MM.1S (cell line): ENCODE measurements around the gene PDE4B.

Experiments
- DNase-seq: peaks from one replicate; pipeline ENCODE4 v3.0.0-alpha.2; 2015
- H2AFZ ChIP-seq: fragments of 300-600 bp; sonication (generic); 2 replicates; pipeline ENCODE4 v1.6.0; 2016; ENCODE audit warnings: antibody characterized with exemption, low read length
- H3F3A ChIP-seq: fragments of 300-600 bp; sonication (generic); 2 replicates; pipeline ENCODE4 v1.6.1; 2016; ENCODE audit warnings: mild to moderate bottlenecking, antibody characterized with exemption, low read length, moderate library complexity, mixed read lengths; ENCODE audit not compliant: insufficient read depth
- H3K27ac ChIP-seq: fragments of 300-600 bp; sonication (generic); 2 replicates; pipeline ENCODE4 v1.5.1; 2016; ENCODE audit warnings: mild to moderate bottlenecking, low read length
- H3K27me3 ChIP-seq: fragments of 300-600 bp; sonication (generic); replicated peaks from 2 replicates; pipeline ENCODE4 v1.6.0; 2016; ENCODE audit warnings: low read length; ENCODE audit not compliant: insufficient read depth
- H3K36me3 ChIP-seq: fragments of 300-600 bp; sonication (generic); replicated peaks from 2 replicates; pipeline ENCODE4 v1.6.1; 2016; ENCODE audit warnings: mild to moderate bottlenecking, low read length, mixed read lengths; ENCODE audit not compliant: insufficient read depth
- H3K4me1 ChIP-seq: fragments of 300-600 bp; sonication (generic); 2 replicates; pipeline ENCODE4 v1.6.1; 2016; ENCODE audit warnings: low read length, mixed read lengths
- H3K4me2 ChIP-seq: fragments of 300-600 bp; sonication (generic); 2 replicates; pipeline ENCODE4 v1.6.0; 2016; ENCODE audit warnings: low read depth, low read length
- H3K4me3 ChIP-seq: fragments of 300-600 bp; sonication (generic); 2 replicates; pipeline ENCODE4 v1.5.1; 2016; ENCODE audit warnings: low read length, mixed read lengths
- H3K79me2 ChIP-seq: fragments of 300-600 bp; sonication (generic); 2 replicates; pipeline ENCODE4 v1.6.1; 2016; ENCODE audit warnings: mixed run types, low read length, mixed read lengths
- H3K9ac ChIP-seq: fragments of 300-600 bp; sonication (generic); 2 replicates; pipeline ENCODE4 v1.6.1; 2016; ENCODE audit warnings: low read length, mixed read lengths
- H3K9me2 ChIP-seq: fragments of 300-600 bp; sonication (generic); replicated peaks from 2 replicates; pipeline ENCODE4 v1.6.1; 2016; ENCODE audit warnings: mild to moderate bottlenecking, low read length, mixed read lengths; ENCODE audit not compliant: insufficient read depth
- H3K9me3 ChIP-seq: fragments of 300-600 bp; sonication (generic); replicated peaks from 2 replicates; pipeline ENCODE4 v1.6.1; 2016; ENCODE audit warnings: mild to moderate bottlenecking, low read length, mixed read lengths; ENCODE audit not compliant: insufficient read depth
- H4K20me1 ChIP-seq: fragments of 300-600 bp; sonication (generic); 2 replicates; pipeline ENCODE4 v1.6.1; 2016; ENCODE audit warnings: mild to moderate bottlenecking, low read length, moderate library complexity, mixed read lengths; ENCODE audit not compliant: insufficient read depth
- EZH2 ChIP-seq: fragments of 300-600 bp; sonication (generic); optimal IDR thresholded peaks from 2 replicates; pipeline ENCODE3; 2017; ENCODE audit warnings: low read depth, mild to moderate bottlenecking, antibody characterized with exemption, low read length, mixed read lengths
- EZH2phosphoT487 ChIP-seq: fragments of 300-600 bp; sonication (generic); IDR thresholded peaks from 2 replicates; pipeline ENCODE4 v1.6.1; 2018; ENCODE audit warnings: antibody characterized with exemption, low read length
- TF ChIP-seq, protein P1 (sequence below): fragments of 300-600 bp; sonication (generic); IDR thresholded peaks from 2 replicates; pipeline ENCODE4 v1.5.1; 2016; ENCODE audit warnings: antibody characterized with exemption, low read length, mixed read lengths

PDE4B gene

DNA sequence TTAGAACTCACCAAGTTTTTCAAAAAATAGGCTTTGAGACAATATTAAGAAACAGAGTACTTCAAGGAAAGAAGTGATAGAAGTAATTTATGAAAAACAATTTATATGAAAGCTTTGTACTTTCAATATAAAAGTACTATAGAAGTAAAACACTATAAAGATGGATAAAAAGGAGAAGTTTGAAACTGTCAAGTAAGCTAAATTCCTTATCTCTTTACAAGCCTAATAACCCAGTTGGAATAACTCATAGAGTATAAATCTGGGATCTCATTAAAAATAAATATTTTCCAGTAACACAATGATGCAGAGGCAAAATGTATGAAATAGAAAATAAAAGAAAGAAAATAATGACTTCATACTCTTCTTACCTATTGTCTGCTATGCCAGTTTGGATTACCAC is 232.5 kb downstream of the PDE4B start:
- Histone ChIP-seq H3K9me3 (no peaks in the 10 kb centered on the region), H2AFZ (no peak overlapping the region), H3K4me2 (no peak overlapping the region), H3K27ac (no peak overlapping the region), H3K9me2 (no peaks in the 10 kb centered on the region), H3K27me3 (no peaks in the 10 kb centered on the region), H3K79me2 (no peaks in the 10 kb centered on the region), H3K4me1 (no peaks in the 10 kb centered on the region), H4K20me1 (no peaks in the 10 kb centered on the region), H3F3A (no peaks in the 10 kb centered on the region), H3K36me3 (no peaks in the 10 kb centered on the region), H3K9ac (no peak overlapping the region), H3K4me3 (no peak overlapping the region)
- no peak for TF ChIP-seq EZH2
- no peak for TF ChIP-seq EZH2phosphoT487
- TF ChIP-seq, protein P1, sequence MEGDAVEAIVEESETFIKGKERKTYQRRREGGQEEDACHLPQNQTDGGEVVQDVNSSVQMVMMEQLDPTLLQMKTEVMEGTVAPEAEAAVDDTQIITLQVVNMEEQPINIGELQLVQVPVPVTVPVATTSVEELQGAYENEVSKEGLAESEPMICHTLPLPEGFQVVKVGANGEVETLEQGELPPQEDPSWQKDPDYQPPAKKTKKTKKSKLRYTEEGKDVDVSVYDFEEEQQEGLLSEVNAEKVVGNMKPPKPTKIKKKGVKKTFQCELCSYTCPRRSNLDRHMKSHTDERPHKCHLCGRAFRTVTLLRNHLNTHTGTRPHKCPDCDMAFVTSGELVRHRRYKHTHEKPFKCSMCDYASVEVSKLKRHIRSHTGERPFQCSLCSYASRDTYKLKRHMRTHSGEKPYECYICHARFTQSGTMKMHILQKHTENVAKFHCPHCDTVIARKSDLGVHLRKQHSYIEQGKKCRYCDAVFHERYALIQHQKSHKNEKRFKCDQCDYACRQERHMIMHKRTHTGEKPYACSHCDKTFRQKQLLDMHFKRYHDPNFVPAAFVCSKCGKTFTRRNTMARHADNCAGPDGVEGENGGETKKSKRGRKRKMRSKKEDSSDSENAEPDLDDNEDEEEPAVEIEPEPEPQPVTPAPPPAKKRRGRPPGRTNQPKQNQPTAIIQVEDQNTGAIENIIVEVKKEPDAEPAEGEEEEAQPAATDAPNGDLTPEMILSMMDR = no peak
- no peak for DNase-seq

DNA sequence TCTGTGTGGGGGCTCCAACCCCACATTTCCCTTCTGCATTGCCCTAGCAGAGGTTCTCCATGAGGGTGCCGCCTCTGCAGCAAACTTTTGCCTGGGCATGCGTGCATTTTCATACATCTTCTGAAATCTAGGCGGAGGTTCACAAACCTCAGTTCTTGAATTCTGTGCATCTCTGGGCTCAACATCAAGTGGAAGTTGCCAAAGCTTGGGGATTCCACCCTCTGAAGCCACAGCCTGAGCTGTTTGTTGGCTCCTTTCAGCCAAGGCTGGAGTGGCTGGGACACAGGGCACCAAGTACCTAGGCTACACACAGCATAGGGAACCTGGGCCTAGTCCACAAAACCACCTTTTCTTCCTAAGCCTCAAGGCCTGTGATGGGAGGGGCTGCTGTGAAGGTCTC is 235.3 kb downstream of the PDE4B start:
- Histone ChIP-seq H2AFZ (no peak overlapping the region), H3K27ac (no peak overlapping the region), H3K36me3 (no peaks in the 10 kb centered on the region), H4K20me1 (no peaks in the 10 kb centered on the region), H3K27me3 (no peaks in the 10 kb centered on the region), H3K9ac (no peak overlapping the region), H3K4me3 (no peak overlapping the region), H3K4me1 (no peaks in the 10 kb centered on the region), H3K9me2 (no peaks in the 10 kb centered on the region), H3F3A (no peaks in the 10 kb centered on the region), H3K9me3 (no peaks in the 10 kb centered on the region), H3K79me2 (no peaks in the 10 kb centered on the region), H3K4me2 (no peak overlapping the region)
- no peak for DNase-seq
- TF ChIP-seq EZH2phosphoT487 (no peak), EZH2 (no peak)
- TF ChIP-seq, protein P1 = no peak

DNA sequence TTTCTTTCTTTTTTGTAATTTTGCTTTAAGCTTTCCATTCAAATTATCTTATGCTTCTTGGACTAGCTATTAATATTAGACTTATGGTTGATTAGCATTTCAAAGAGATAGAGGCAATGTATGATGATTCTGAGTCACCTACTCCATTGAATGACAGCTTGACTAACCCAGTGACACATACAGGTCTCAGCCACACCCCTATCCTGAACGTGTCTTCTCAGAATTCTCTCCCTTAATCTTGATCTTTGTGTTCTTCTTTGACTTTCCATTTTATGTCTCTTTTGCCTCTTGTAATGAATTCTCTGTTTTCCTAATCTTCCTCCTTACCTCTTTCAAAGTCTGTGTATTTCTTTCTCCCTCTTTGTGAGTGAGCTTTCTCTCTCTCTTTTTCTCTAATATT is 241.1 kb downstream of the PDE4B start:
- no peak overlapping the region for H3K4me3 ChIP-seq
- no peaks in the 10 kb centered on the region for H3K9me3 ChIP-seq
- no peak overlapping the region for H2AFZ ChIP-seq
- no peaks in the 10 kb centered on the region for H4K20me1 ChIP-seq
- H3K9me2 ChIP-seq = no peaks in the 10 kb centered on the region
- TF ChIP-seq EZH2 (no peak), EZH2phosphoT487 (no peak)
- TF ChIP-seq, protein P1 = no peak
- H3K4me2 ChIP-seq = no peak overlapping the region
- H3K36me3 ChIP-seq = no peaks in the 10 kb centered on the region
- H3K9ac ChIP-seq = no peak overlapping the region
- no peak for DNase-seq
- no peaks in the 10 kb centered on the region for H3K4me1 ChIP-seq
- no peaks in the 10 kb centered on the region for H3K27me3 ChIP-seq
- H3K27ac ChIP-seq = no peak overlapping the region
- no peaks in the 10 kb centered on the region for H3F3A ChIP-seq
- no peaks in the 10 kb centered on the region for H3K79me2 ChIP-seq
